Progenitor cell of endocrine pancreas (in vitro differentiated cells): Measurements from ENCODE around the gene LRRC26. TPM values are rescaled to one million over a fixed set of nuclear protein-coding genes. Genes with fewer than 3 reads are reported as not detected.
A peak's percentile ranks its signal among the peaks of the same experiment; 100 is the strongest.

Experiments used
- DNase-seq: peaks from one replicate; pipeline ENCODE4 v3.0.0; 2021; ENCODE audit warnings: low spot score; ENCODE audit not compliant: unreplicated experiment
- H3K27ac Mint-ChIP-seq: 2 replicates; pipeline ENCODE4 v1.8.0; 2021; ENCODE audit warnings: mild to moderate bottlenecking, moderate library complexity, mixed read lengths
- H3K27me3 Mint-ChIP-seq: 2 replicates; pipeline ENCODE4 v1.8.0; 2021; ENCODE audit warnings: mixed read lengths
- H3K36me3 Mint-ChIP-seq: 2 replicates; pipeline ENCODE4 v1.8.0; 2022; ENCODE audit warnings: mixed read lengths; ENCODE audit not compliant: insufficient read depth
- H3K4me1 Mint-ChIP-seq: 2 replicates; pipeline ENCODE4 v1.8.0; 2021; ENCODE audit warnings: low read depth, mixed read lengths
- H3K4me3 Mint-ChIP-seq: 2 replicates; pipeline ENCODE4 v1.8.0; 2021; ENCODE audit warnings: low read depth, mild to moderate bottlenecking, moderate library complexity, mixed read lengths
- H3K9me3 Mint-ChIP-seq: 2 replicates; pipeline ENCODE4 v1.8.0; 2021; ENCODE audit warnings: low read depth, mixed read lengths
- total RNA-seq: library from RNA; stranded (reverse); gene quantifications from 2 replicates; pipeline ENCODE4 v1.2.1, GENCODE V29; 2021
- TF ChIP-seq, protein P1 (sequence below): fragments of 200-600 bp; sonication (generic); IDR thresholded peaks from one replicate; pipeline ENCODE4 v1.5.0; 2021; ENCODE audit warnings: antibody characterized with exemption, mild to moderate bottlenecking; ENCODE audit not compliant: unreplicated experiment

LRRC26 gene
- total RNA-seq, 1 donor from 2014 or later, result 0.89 TPM

DNA sequence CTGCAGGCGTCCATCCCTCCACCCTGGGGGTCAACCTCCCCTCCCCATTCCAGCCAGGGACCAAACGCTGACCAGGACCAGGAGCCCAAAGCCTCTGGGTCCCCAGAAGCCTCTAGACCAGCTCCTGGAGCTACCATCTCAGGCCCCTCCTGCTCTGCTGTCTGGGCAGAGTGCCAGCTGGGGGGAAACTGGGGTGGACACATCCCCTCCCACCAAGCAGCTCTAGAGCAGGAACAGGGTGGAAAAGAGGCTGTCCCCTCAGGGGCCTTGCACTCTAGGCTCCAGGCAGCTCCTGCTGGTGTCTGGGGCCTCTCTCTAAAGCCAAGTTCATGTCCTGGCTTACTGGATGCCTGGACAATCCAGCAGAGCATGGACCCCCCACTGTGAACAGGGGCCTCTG is 23.0 kb upstream of the LRRC26 start:
- Mint-ChIP-seq H3K9me3 (no peaks in the 10 kb centered on the region), H3K36me3 (no peaks in the 10 kb centered on the region), H3K27me3 (no peaks in the 10 kb centered on the region), H3K4me1 (peaks cover 11% of the 10 kb centered on the region), H3K27ac (no peak overlapping the region), H3K4me3 (no peak overlapping the region)
- DNase-seq, result no peak
- TF ChIP-seq, protein P1, sequence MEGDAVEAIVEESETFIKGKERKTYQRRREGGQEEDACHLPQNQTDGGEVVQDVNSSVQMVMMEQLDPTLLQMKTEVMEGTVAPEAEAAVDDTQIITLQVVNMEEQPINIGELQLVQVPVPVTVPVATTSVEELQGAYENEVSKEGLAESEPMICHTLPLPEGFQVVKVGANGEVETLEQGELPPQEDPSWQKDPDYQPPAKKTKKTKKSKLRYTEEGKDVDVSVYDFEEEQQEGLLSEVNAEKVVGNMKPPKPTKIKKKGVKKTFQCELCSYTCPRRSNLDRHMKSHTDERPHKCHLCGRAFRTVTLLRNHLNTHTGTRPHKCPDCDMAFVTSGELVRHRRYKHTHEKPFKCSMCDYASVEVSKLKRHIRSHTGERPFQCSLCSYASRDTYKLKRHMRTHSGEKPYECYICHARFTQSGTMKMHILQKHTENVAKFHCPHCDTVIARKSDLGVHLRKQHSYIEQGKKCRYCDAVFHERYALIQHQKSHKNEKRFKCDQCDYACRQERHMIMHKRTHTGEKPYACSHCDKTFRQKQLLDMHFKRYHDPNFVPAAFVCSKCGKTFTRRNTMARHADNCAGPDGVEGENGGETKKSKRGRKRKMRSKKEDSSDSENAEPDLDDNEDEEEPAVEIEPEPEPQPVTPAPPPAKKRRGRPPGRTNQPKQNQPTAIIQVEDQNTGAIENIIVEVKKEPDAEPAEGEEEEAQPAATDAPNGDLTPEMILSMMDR, result no peak

DNA sequence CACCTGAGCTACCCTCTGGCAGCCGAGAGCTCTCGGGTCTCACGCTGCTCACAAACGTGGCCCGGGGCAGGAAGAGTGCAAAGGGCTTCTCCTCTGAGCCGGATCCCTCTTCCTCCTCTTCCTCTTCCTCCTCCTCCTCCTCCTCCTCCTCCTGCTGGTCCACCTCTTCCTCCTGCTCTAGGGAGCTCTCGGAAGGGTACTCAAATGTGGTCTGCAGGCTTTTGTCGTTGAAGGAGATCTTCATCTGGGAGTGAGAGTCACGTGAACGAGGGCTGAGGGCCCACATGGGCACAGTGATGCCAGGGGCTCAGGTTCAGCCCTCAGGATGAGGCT is 22.6 kb upstream of the LRRC26 start:
- no peaks in the 10 kb centered on the region for H3K27me3 Mint-ChIP-seq
- no peak overlapping the region for H3K27ac Mint-ChIP-seq
- peaks cover 14% of the 10 kb centered on the region for H3K4me1 Mint-ChIP-seq
- no peak for DNase-seq
- H3K36me3 Mint-ChIP-seq, result no peaks in the 10 kb centered on the region
- H3K9me3 Mint-ChIP-seq, result no peaks in the 10 kb centered on the region
- H3K4me3 Mint-ChIP-seq, result no peak overlapping the region
- TF ChIP-seq, protein P1, result no peak

DNA sequence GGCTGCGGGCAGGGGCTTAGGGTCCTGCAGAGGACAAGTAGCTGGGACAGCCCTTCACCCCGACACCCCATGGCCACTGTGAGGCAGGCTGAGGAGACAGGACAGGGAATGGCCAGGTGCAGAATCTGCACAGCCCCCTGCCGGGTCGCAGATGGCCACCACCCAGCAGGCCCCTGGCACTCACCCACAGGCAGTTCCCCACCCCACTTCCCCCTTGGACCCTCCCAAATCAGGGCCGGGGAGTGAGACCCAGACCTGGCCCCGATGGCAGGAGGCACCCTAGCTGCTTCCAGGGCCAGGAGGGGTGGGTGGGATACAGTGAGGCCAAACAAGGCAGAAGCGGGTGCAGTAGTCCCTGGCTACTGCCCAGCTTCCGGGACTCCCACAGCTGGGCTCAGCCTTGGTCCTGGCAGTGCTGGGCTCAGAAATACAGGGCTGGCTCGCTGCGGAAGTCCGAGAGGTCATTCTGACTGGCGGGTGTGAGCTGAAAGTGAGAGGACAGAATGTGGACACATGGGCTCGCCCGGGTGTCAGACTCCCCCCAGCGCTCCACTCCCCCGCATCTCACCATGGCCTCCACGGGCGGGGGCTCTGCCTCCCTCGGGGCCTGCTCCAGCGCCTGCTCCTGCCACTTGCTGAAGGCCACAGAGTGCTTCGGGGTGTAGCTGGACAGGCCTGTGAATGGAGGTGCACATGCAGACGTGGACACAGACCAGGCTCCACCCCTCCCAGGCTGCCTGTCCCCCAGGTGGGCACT is 22.0 kb upstream of the LRRC26 start:
- no peaks in the 10 kb centered on the region for H3K36me3 Mint-ChIP-seq
- no peak for DNase-seq
- no peaks in the 10 kb centered on the region for H3K27me3 Mint-ChIP-seq
- TF ChIP-seq, protein P1, result no peak
- no peaks in the 10 kb centered on the region for H3K9me3 Mint-ChIP-seq
- no peak overlapping the region for H3K27ac Mint-ChIP-seq
- no peak overlapping the region for H3K4me3 Mint-ChIP-seq
- H3K4me1 Mint-ChIP-seq, result peaks cover 16% of the 10 kb centered on the region

DNA sequence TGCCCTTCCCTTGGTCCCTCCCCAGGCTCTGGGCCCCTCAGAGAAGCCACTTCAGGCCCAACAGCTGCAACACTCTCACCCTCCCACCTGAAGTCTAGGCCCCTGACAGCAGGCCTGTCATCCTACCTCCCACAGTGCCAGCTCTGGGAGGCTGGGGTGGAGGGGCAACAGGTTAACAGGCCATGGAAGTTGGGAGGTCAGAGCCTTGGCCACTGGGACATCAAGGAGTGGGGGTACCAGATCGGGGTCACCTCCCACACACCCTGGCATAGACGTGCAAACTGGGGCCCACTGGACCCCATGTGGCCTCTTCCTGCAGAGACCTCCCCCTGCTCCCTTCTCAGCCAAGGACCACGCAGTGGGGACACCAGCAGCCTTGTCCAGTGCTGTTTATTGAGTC is 21.4 kb upstream of the LRRC26 start:
- TF ChIP-seq, protein P1, result no peak
- Mint-ChIP-seq H3K4me1 (peaks cover 18% of the 10 kb centered on the region), H3K27ac (no peak overlapping the region), H3K4me3 (no peak overlapping the region), H3K36me3 (no peaks in the 10 kb centered on the region), H3K9me3 (no peaks in the 10 kb centered on the region), H3K27me3 (no peaks in the 10 kb centered on the region)
- DNase-seq, result no peak

DNA sequence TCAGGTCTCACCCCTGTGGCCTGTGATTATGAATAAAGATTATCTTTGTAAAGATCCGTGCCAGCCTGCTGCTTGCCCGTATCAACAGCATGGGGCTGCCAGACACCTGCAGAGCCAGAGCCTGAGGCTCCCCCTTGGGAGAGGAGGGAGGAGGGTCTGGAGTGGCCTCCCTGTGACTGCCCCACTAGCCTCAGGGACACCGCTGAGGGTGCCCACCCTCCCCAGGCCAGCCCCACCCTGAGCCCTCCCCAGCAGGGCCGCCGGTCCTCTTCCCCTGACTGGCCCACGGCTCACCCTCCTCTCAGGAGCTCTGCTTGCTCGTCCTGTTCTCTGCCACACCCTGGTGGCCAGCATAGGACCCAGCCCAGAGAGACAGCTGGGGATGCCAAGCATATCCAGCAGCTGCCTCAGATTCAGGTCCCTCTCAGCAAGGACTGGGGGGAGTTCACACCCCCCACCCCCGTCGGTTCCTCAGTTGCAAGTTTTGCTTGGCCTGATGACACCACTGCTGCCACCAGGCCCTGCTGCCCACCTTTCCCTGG is 20.5 kb upstream of the LRRC26 start:
- H3K27ac Mint-ChIP-seq, result peak overlapping the region; percentile 74
- TF ChIP-seq, protein P1, result no peak
- no peaks in the 10 kb centered on the region for H3K27me3 Mint-ChIP-seq
- peak overlapping the region; percentile 92 for H3K4me3 Mint-ChIP-seq
- DNase-seq, result no peak
- peaks cover 17% of the 10 kb centered on the region for H3K4me1 Mint-ChIP-seq
- H3K9me3 Mint-ChIP-seq, result no peaks in the 10 kb centered on the region
- H3K36me3 Mint-ChIP-seq, result no peaks in the 10 kb centered on the region
